Measurements from ENCODE around the gene FBXL17.

The FBXL17 gene

DNA sequence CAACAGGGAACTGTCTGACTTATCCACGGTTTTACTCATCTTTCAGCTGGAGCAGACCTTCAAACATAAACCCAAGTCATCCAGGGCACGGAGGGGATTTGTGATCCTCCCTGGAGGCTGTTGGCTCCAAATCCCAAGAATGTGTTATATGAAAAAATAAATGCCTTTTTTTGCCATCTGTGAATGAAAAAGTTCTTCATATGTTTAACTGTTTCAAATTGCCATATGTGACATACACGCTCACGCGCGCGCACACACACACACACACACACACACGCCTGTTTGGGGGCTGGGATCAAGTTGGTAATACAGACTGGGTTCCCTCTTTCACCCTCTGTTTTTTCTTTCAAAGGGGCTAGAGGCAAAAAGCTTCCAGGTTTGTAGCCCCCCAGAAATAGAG, 546.8 kb downstream of the FBXL17 start:
- TF ChIP-seq, protein P1, sequence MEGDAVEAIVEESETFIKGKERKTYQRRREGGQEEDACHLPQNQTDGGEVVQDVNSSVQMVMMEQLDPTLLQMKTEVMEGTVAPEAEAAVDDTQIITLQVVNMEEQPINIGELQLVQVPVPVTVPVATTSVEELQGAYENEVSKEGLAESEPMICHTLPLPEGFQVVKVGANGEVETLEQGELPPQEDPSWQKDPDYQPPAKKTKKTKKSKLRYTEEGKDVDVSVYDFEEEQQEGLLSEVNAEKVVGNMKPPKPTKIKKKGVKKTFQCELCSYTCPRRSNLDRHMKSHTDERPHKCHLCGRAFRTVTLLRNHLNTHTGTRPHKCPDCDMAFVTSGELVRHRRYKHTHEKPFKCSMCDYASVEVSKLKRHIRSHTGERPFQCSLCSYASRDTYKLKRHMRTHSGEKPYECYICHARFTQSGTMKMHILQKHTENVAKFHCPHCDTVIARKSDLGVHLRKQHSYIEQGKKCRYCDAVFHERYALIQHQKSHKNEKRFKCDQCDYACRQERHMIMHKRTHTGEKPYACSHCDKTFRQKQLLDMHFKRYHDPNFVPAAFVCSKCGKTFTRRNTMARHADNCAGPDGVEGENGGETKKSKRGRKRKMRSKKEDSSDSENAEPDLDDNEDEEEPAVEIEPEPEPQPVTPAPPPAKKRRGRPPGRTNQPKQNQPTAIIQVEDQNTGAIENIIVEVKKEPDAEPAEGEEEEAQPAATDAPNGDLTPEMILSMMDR (conservative IDR thresholded peaks at IDR 0.05), result no peak
- H3K27ac ChIP-seq, result no peak overlapping the region

DNA sequence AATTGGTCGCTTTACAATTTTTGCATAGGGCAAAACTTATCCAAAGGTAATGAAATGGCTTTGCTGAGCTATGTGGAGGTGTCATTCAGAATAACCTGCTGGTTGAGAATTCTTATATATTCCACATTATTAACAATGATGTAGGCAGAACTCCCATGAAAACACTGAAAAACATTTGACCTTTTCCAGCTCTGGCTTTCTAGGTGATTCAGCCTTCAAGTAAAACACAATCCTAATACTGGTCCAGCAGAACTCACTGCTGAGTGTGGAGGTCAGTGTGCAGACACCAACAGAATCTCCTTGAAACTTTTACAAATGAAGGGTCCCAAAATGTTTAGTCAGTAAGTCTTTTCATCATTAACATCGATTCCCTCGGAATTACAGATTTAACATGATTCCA, 549.2 kb downstream of the FBXL17 start:
- TF ChIP-seq, protein P1 (conservative IDR thresholded peaks at IDR 0.05), result no peak
- no peak overlapping the region for H3K27ac ChIP-seq

DNA sequence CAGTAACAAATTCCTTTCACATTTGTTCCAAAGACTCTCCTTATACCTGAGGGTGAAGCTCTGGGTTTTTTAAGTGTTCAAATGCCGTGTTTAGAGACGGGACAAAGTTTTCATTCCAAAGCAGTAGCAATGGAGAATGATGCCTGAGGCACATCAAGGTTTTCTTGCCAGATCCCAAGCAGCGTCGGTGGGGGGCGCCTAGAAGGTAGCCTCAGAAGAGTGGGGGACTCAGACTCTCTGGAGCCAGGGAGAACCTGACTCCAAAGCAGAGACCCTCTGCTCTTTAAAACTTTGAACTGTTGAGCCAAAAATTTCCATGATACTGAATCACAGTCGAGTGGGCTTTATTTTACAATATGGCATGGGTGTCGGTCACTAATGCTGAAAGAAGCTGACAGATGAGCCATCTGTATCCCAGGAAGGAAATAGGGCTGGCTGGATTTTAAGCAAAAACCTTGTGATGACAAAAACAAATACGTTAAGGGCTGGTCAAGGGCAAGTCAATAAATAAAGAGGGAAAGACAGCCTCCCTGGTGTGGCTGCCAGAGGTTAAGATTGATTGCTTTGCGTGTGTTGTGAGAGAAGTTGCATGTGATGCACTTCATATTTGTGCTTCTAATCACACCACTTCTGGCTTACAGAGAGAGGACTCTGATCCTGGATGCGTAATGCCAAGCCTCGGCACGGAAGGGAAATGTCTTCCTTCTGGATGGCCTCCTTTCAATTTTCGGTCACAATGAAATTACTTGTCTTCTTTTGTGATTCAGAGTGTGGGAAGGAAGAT, 550.1 kb downstream of the FBXL17 start:
- TF ChIP-seq, protein P1 (conservative IDR thresholded peaks at IDR 0.05), result no peak
- H3K27ac ChIP-seq, result 0 out of 2 replicates have a peak overlapping the region, but pooled peaks have one; percentile 3

DNA sequence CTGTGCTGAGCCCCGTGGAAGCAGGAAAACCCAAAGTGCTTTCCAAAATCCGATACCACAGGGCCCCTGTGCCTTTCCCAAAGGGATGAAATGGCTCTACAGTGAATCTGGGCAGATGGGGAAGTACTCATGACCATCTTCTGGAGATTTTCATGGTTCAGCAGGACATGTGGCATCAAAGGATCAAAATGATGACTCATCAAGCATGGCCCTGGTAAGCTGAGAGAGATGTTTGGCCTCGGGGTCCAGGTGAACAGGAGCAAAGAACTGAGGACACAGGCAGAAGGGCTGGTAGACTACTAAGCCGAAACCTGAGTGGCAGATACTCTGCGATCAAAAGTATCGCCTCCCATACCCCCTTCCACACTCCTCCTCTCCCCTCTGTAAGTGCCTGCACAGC, 551.1 kb downstream of the FBXL17 start:
- TF ChIP-seq, protein P1 (conservative IDR thresholded peaks at IDR 0.05), result no peak
- no peak overlapping the region for H3K27ac ChIP-seq

DNA sequence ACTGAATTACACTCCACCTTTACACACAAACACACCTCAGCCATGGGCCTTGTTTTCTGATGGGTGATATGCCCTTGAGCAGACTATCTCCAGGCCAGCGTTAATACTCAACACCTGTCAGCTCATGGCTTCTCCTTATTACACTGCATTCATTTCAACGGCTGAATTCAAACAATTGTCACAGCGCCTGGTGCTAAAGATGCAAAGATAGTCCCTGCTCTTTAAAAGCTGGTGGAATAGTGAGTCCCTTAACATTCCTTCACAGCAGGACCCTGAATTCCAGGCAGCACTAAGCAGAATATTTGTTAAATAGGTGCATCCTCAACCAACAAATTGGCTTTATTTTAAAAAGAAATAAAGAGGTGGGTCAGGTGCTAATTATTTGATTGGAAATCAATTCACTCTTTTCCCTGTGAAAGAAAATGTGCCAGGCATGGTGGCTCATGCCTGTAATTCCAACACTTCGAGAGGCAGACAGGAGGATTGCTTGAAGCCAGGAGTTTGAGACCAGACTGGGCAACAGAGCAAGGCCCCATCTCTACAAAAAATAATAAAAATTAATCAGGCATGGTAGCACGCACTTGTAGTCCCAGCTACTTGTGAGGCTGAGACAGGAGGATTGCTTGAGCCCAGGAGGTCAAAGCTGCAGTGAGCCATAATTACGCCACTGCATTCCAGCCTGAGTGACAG, 555.4 kb downstream of the FBXL17 start:
- H3K27ac ChIP-seq, result no peak overlapping the region
- TF ChIP-seq, protein P1 (conservative IDR thresholded peaks at IDR 0.05), result no peak

DNA sequence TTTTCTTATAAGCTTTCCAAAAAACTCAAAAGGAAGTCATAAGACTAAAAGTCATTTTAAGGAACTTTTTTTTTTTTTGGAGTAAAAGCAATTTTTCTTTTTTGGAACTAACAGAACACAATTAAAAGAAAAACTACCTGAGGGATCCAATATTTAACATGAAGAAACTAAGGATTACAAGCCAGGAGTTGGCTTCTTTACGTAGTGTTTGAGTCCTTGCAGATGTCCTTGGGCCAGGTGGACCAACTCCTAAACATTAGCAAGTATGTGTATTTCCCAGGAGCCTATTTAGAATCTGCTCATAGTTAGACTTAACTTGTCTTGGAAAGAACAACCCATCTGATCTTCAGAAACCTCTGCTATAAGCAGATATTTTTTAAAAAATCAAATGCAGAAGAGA, 557.1 kb downstream of the FBXL17 start:
- no peak overlapping the region for H3K27ac ChIP-seq
- TF ChIP-seq, protein P1 (conservative IDR thresholded peaks at IDR 0.05), result no peak

DNA sequence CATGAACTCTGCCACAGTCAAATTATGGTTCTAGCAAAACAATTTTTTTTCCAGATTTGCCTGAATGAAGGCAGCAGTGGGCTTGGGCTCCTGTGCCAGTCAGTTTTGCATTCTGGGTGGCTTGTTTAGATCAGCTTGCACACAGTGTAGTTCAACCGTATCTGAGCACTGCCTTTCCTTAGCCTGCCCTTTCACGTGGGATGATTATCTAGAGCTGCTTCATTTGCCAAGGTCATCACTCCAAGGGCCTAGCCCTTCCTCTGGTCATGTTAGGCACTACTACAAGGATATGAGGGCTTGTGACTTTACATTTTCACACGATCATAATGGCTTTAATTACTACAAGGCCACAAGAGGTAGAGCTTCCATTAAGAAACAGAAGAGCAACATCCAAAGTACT, 560.6 kb downstream of the FBXL17 start:
- TF ChIP-seq, protein P1 (conservative IDR thresholded peaks at IDR 0.05), result no peak

More for the DNA sequence above, 560.6 kb downstream of the FBXL17 start:
- no peak overlapping the region for H3K27ac ChIP-seq

All from VCaP (cell line).